ENCODE measurements around the gene FAM81B.

Gene FAM81B

GRCh38 chr5:95441636-95442035, 50.5 kb downstream of the FAM81B start:
- FAIRE-seq (peak; percentile 98), DNase-seq (ENCODE audit: insufficient read length, low spot score) (peak; percentile 30)
- no peak for TF ChIP-seq CTCF (IDR thresholded peaks at IDR 0.05; ENCODE audit: insufficient read depth, missing control alignments)

GRCh38 chr5:95445442-95445841, 54.3 kb downstream of the FAM81B start:
- DNase-seq (ENCODE audit: insufficient read length, low spot score): no peak
- no peak for FAIRE-seq
- no peak for TF ChIP-seq CTCF (IDR thresholded peaks at IDR 0.05; ENCODE audit: insufficient read depth, missing control alignments)

- FAIRE-seq (no peak), DNase-seq (ENCODE audit: insufficient read length, low spot score) (no peak)
- TF ChIP-seq CTCF (IDR thresholded peaks at IDR 0.05; ENCODE audit: insufficient read depth, missing control alignments): no peak
Observed at GRCh38 chr5:95445995-95446394, 54.8 kb downstream of the FAM81B start.

- FAIRE-seq: no peak
Observed at GRCh38 chr5:95446560-95447221, 55.5 kb downstream of the FAM81B start.

GRCh38 chr5:95447961-95448360, 56.8 kb downstream of the FAM81B start:
- TF ChIP-seq CTCF (IDR thresholded peaks at IDR 0.05; ENCODE audit: insufficient read depth, missing control alignments): no peak
- no peak for FAIRE-seq
- no peak for DNase-seq (ENCODE audit: insufficient read length, low spot score)

More at GRCh38 chr5:95446560-95447221, 55.5 kb downstream of the FAM81B start:
- no peak for DNase-seq (ENCODE audit: insufficient read length, low spot score)
- TF ChIP-seq CTCF (IDR thresholded peaks at IDR 0.05; ENCODE audit: insufficient read depth, missing control alignments): no peak

GRCh38 chr5:95448789-95449188, 57.6 kb downstream of the FAM81B start:
- DNase-seq (ENCODE audit: insufficient read length, low spot score) (no peak), FAIRE-seq (peak; percentile 98)
- no peak for TF ChIP-seq CTCF (IDR thresholded peaks at IDR 0.05; ENCODE audit: insufficient read depth, missing control alignments)

- DNase-seq (ENCODE audit: insufficient read length, low spot score): no peak
- peak; percentile 16 for FAIRE-seq
- TF ChIP-seq CTCF (IDR thresholded peaks at IDR 0.05; ENCODE audit: insufficient read depth, missing control alignments): no peak
Observed at GRCh38 chr5:95449460-95449859, 58.3 kb downstream of the FAM81B start.
